CD4-positive, alpha-beta T cell (primary cell): ENCODE data around the gene NUDT19. TPM values are rescaled to one million over a fixed set of nuclear protein-coding genes. Genes with fewer than 3 reads are reported as not detected.

Source experiments
- ATAC-seq: fragments of 200-7000 bp; cut with Tn5 transposase; one replicate; pipeline ENCODE4 v1.10.0; 2022; ENCODE audit warnings: mild to moderate bottlenecking; ENCODE audit not compliant: poor library complexity
- CTCF ChIA-PET: fragments of 350-600 bp; sonication (Branson Sonifier 250); formaldehyde crosslinking; loops from one replicate; lab custom pipeline; 2021; ENCODE audit warnings: antibody characterized with exemption, inconsistent platforms; lab: Charles Lee
- POLR2A ChIA-PET: fragments of 350-600 bp; sonication (Branson Sonifier 250); formaldehyde crosslinking; loops from one replicate; lab custom pipeline; 2021; ENCODE audit warnings: antibody characterized with exemption, inconsistent platforms; lab: Charles Lee
- DNase-seq, 14 experiments: peaks; one replicate each; pipeline ENCODE4 v3.0.0-alpha.2; 2013 to 2020; ENCODE audit warnings: mixed read lengths in 2 of 14
- H3K27ac ChIP-seq, 2 donors: one replicate each; pipeline versions ENCODE4 v1.5.1 to v1.7.0; 2013; ENCODE audit warnings: low read length in 2 of 2, low read depth in 1 of 2, mild to moderate bottlenecking in 1 of 2
- H3K27me3 ChIP-seq, 2 experiments: 1 replicate in 1 of 2; 2 replicates in 1 of 2; pipeline versions ENCODE4 v1.6.1 to v1.7.0; 2013; ENCODE audit warnings: low read length in 2 of 2, control low read depth in 1 of 2, mild to moderate bottlenecking in 1 of 2, moderate library complexity in 1 of 2; ENCODE audit not compliant: insufficient read depth in 2 of 2, control insufficient read depth in 1 of 2
- H3K36me3 ChIP-seq: one replicate; pipeline ENCODE4 v1.6.1; 2013; ENCODE audit warnings: low read length, control low read depth; ENCODE audit not compliant: insufficient read depth
- H3K4me1 ChIP-seq: one replicate; pipeline ENCODE4 v1.6.1; 2013; ENCODE audit warnings: low read length, control low read depth; ENCODE audit not compliant: insufficient read depth
- H3K4me3 ChIP-seq: one replicate; pipeline ENCODE4 v1.5.1; 2013; ENCODE audit warnings: mild to moderate bottlenecking, low read length, moderate library complexity
- H3K9me3 ChIP-seq, 2 experiments: 1 replicate in 1 of 2; 2 replicates in 1 of 2; pipeline versions ENCODE4 v1.6.1 to v1.7.0; 2013; ENCODE audit warnings: low read length in 2 of 2, mild to moderate bottlenecking in 2 of 2, control low read depth in 1 of 2, moderate library complexity in 1 of 2; ENCODE audit not compliant: control insufficient read depth in 1 of 2, insufficient read depth in 1 of 2
- H3K27ac Mint-ChIP-seq: one replicate; pipeline ENCODE4 v1.8.0; 2020; ENCODE audit warnings: mixed read lengths
- H3K27me3 Mint-ChIP-seq: one replicate; pipeline ENCODE4 v1.8.0; 2021; ENCODE audit warnings: mixed read lengths
- H3K36me3 Mint-ChIP-seq: one replicate; pipeline ENCODE4 v1.8.0; 2021; ENCODE audit warnings: low read depth, mixed read lengths
- H3K4me1 Mint-ChIP-seq: one replicate; pipeline ENCODE4 v1.8.0; 2021; ENCODE audit warnings: low read depth, mixed read lengths
- H3K4me3 Mint-ChIP-seq: one replicate; pipeline ENCODE4 v1.8.0; 2020; ENCODE audit warnings: mild to moderate bottlenecking, mixed read lengths
- H3K9me3 Mint-ChIP-seq: one replicate; pipeline ENCODE4 v1.8.0; 2020; ENCODE audit warnings: mixed read lengths
- CTCF ChIP-seq: fragments of 200-600 bp; IDR thresholded peaks from one replicate; pipeline ENCODE4 v1.8.0; 2022; ENCODE audit warnings: antibody characterized with exemption, mild to moderate bottlenecking
- intact Hi-C, 2 experiments: fragments of 100-400 bp; cut with DNase I in 1 of 2; cut with micrococcal nuclease in 1 of 2; formaldehyde crosslinking; loops; one replicate each; pipeline versions ENCODE4 v1.15.1 to v1.9.0; 2023 to 2025; cut with DNase I, micrococcal nuclease
- total RNA-seq, 174 experiments: library from RNA in 2 of 174; stranded (reverse) in 2 of 174; gene quantifications; one replicate each; pipeline ENCODE4 v1.2.3 and lab custom pipeline; 2021 to 2026

The NUDT19 gene
- total RNA-seq, 2 experiments from 2014 or later, result 7.9 to 8.2 TPM

GRCh38 chr19:32675720-32676185 is 15.9 kb upstream of the NUDT19 start, which contains the start of gene RGS9BP:
Gene RGS9BP (plus strand): TSS chr19:32675848. CDS start chr19:32676264, 416 bp downstream.
- ATAC-seq (peak; percentile 27), DNase-seq (peak; percentile 15 to 83 (median 53))
- POLR2A ChIA-PET, result interaction anchor here (0.6 to 3.9 kb wide), 17 partner anchors 10 to 696 kb away, joined by 3 to 58 read pairs (median 4); partner anchors contain the start of genes CEP89, DPY19L3, FAAP24 and NUDT19
- Mint-ChIP-seq H3K4me1 (peaks cover 48% of the 10 kb centered on the region), H3K9me3 (no peaks in the 10 kb centered on the region), H3K36me3 (peaks cover 12% of the 10 kb centered on the region), H3K4me3 (peak within 1 kb of the TSS; percentile 95), H3K27me3 (peaks cover 8% of the 10 kb centered on the region), H3K27ac (peak within 1 kb of the TSS; percentile 76)
- Histone ChIP-seq H3K4me3 (peak within 1 kb of the TSS; percentile 89), H3K4me1 (peaks cover 48% of the 10 kb centered on the region), H3K9me3 (no peaks in the 10 kb centered on the region), H3K36me3 (no peaks in the 10 kb centered on the region), H3K27me3 (peaks cover 14 to 21% of the 10 kb centered on the region in 2 experiments), H3K27ac (peak within 1 kb of the TSS in 1 of 2 donors; percentile 80)
- intact Hi-C loops, result loop anchor here (1.0 to 10.0 kb wide), 8 partner anchors 15 to 409 kb away; partner anchors contain the start of genes DPY19L3 (in 1 of the 2), FAAP24 (in 1 of the 2), GPATCH1 (in 1 of the 2) and NUDT19 (in 1 of the 2)
- CTCF ChIA-PET, result interaction anchor here (0.5 to 2.2 kb wide), 5 partner anchors 12 to 402 kb away, joined by 3 to 5 read pairs (median 3); partner anchors contain the start of genes NUDT19 and PDCD5
- TF ChIP-seq CTCF, result no peak

- Histone ChIP-seq H3K27me3 (peaks cover 14 to 21% of the 10 kb centered on the region in 2 experiments), H3K27ac (no peak overlapping the region), H3K4me1 (peaks cover 48% of the 10 kb centered on the region), H3K9me3 (no peaks in the 10 kb centered on the region), H3K4me3 (peak overlapping the region; percentile 89), H3K36me3 (no peaks in the 10 kb centered on the region)
- Mint-ChIP-seq H3K4me3 (peak overlapping the region; percentile 95), H3K36me3 (peaks cover 12% of the 10 kb centered on the region), H3K4me1 (peaks cover 43% of the 10 kb centered on the region), H3K27me3 (peaks cover 8% of the 10 kb centered on the region), H3K27ac (no peak overlapping the region), H3K9me3 (no peaks in the 10 kb centered on the region)
- ATAC-seq (no peak), DNase-seq (peak in 7 of 14 experiments; percentile 10 to 73 (median 39))
- CTCF ChIA-PET, result interaction anchor here (0.5 to 2.2 kb wide), 3 partner anchors 11 to 15 kb away, joined by 3 to 5 read pairs (median 3); partner anchors contain the start of gene NUDT19
- TF ChIP-seq CTCF, result no peak
- POLR2A ChIA-PET, result interaction anchor here (0.6 to 3.9 kb wide), 9 partner anchors 15 to 500 kb away, joined by 3 to 58 read pairs (median 9); partner anchors contain the start of genes CEP89, FAAP24, NUDT19 and PDCD5
- intact Hi-C loops, result loop anchor here (2.0 to 10.0 kb wide), 7 partner anchors 14 to 408 kb away; partner anchors contain the start of genes DPY19L3 (in 1 of the 2), GPATCH1 (in 1 of the 2), NUDT19 (in 1 of the 2) and PDCD5 (in 1 of the 2)
Measured at GRCh38 chr19:32676186-32676894, 15.3 kb upstream of the NUDT19 start.

GRCh38 chr19:32676895-32677359 is 14.7 kb upstream of the NUDT19 start:
- H3K4me3 ChIP-seq, result no peak overlapping the region
- H3K4me3 Mint-ChIP-seq, result peak overlapping the region; percentile 88
- CTCF ChIA-PET, result interaction anchor here (0.6 to 2.2 kb wide), 3 partner anchors 13 to 15 kb away, joined by 3 to 5 read pairs (median 3); partner anchors contain the start of gene NUDT19
- peaks cover 37% of the 10 kb centered on the region for H3K4me1 Mint-ChIP-seq
- H3K27ac Mint-ChIP-seq, result no peak overlapping the region
- DNase-seq, result no peak
- peaks cover 14 to 21% of the 10 kb centered on the region in 2 experiments for H3K27me3 ChIP-seq
- H3K36me3 Mint-ChIP-seq, result peaks cover 12% of the 10 kb centered on the region
- H3K27me3 Mint-ChIP-seq, result peaks cover 8% of the 10 kb centered on the region
- no peak overlapping the region for H3K27ac ChIP-seq
- H3K9me3 ChIP-seq, result no peaks in the 10 kb centered on the region
- POLR2A ChIA-PET, result interaction anchor here (1.0 to 3.9 kb wide), 5 partner anchors 14 to 500 kb away, joined by 3 to 58 read pairs (median 9); partner anchors contain the start of genes CEP89, NUDT19 and PDCD5
- H3K4me1 ChIP-seq, result peaks cover 45% of the 10 kb centered on the region
- intact Hi-C loops, result loop anchor here (2.0 to 10.0 kb wide), 7 partner anchors 14 to 408 kb away; partner anchors contain the start of genes DPY19L3 (in 1 of the 2), GPATCH1 (in 1 of the 2), NUDT19 (in 1 of the 2) and PDCD5 (in 1 of the 2)
- H3K9me3 Mint-ChIP-seq, result no peaks in the 10 kb centered on the region
- no peak for ATAC-seq
- H3K36me3 ChIP-seq, result no peaks in the 10 kb centered on the region
- no peak for TF ChIP-seq CTCF
